Naive thymus-derived CD4-positive, alpha-beta T cell (primary cell): ENCODE data around the gene ZNF236. TPM values are rescaled to one million over a fixed set of nuclear protein-coding genes. Genes with fewer than 3 reads are reported as not detected.
A peak's percentile ranks its signal among the peaks of the same experiment; 100 is the strongest.

Experiments
- ATAC-seq: fragments of 150-1000 bp; cut with Tn5 transposase; 2 replicates; pipeline ENCODE4 v1.10.0; 2021; ENCODE audit warnings: mild to moderate bottlenecking, moderate library complexity
- CTCF ChIA-PET: fragments of 350-600 bp; sonication (Branson Sonifier 250); formaldehyde crosslinking; loops from one replicate; lab custom pipeline; 2021; ENCODE audit warnings: antibody characterized with exemption; lab: Charles Lee
- POLR2A ChIA-PET: fragments of 350-600 bp; sonication (Branson Sonifier 250); formaldehyde crosslinking; loops from one replicate; lab custom pipeline; 2021; ENCODE audit warnings: antibody characterized with exemption, inconsistent platforms; lab: Charles Lee
- DNase-seq, 9 donors: peaks; one replicate each; pipeline versions ENCODE4 v3.0.0 to v3.0.0-alpha.2; 2020 to 2022; ENCODE audit warnings: mixed read lengths in 1 of 9
- H3K27ac ChIP-seq: one replicate; pipeline ENCODE4 v1.7.0; 2013; ENCODE audit warnings: mild to moderate bottlenecking, low read depth, low read length, moderate library complexity
- H3K27me3 ChIP-seq, 2 donors: one replicate each; pipeline ENCODE4 v1.7.0; 2013; ENCODE audit warnings: low read length in 2 of 2, mild to moderate bottlenecking in 2 of 2, moderate library complexity in 2 of 2; ENCODE audit not compliant: control insufficient read depth in 2 of 2, insufficient read depth in 2 of 2
- H3K36me3 ChIP-seq, 3 experiments: 1 replicate in 2 of 3; 2 replicates in 1 of 3; pipeline ENCODE4 v1.7.0; 2013; ENCODE audit warnings: low read length in 3 of 3, mild to moderate bottlenecking in 3 of 3, moderate library complexity in 1 of 3; ENCODE audit not compliant: insufficient read depth in 3 of 3, control insufficient read depth in 2 of 3
- H3K4me1 ChIP-seq, 2 donors: one replicate each; pipeline ENCODE4 v1.7.0; 2013; ENCODE audit warnings: low read length in 2 of 2, mild to moderate bottlenecking in 2 of 2, moderate library complexity in 1 of 2; ENCODE audit not compliant: control insufficient read depth in 2 of 2, insufficient read depth in 2 of 2
- H3K4me3 ChIP-seq: 2 replicates; pipeline ENCODE4 v1.7.0; 2013; ENCODE audit warnings: mild to moderate bottlenecking, low read length
- H3K9me3 ChIP-seq, 3 experiments: 1 replicate in 2 of 3; 2 replicates in 1 of 3; pipeline ENCODE4 v1.7.0; 2013; ENCODE audit warnings: low read length in 3 of 3; ENCODE audit not compliant: control insufficient read depth in 2 of 3
- H3K27ac Mint-ChIP-seq, 9 donors: one replicate each; pipeline ENCODE4 v1.8.0; 2020 to 2022; ENCODE audit warnings: mixed read lengths in 9 of 9, mild to moderate bottlenecking in 8 of 9, moderate library complexity in 5 of 9, inconsistent platforms in 2 of 9
- H3K27me3 Mint-ChIP-seq, 5 donors: one replicate each; pipeline ENCODE4 v1.8.0; 2021 to 2022; ENCODE audit warnings: mixed read lengths in 5 of 5, mild to moderate bottlenecking in 1 of 5
- H3K36me3 Mint-ChIP-seq, 5 donors: one replicate each; pipeline ENCODE4 v1.8.0; 2020 to 2022; ENCODE audit warnings: mixed read lengths in 5 of 5, mild to moderate bottlenecking in 3 of 5, inconsistent platforms in 1 of 5
- H3K4me1 Mint-ChIP-seq, 7 donors: one replicate each; pipeline ENCODE4 v1.8.0; 2020 to 2022; ENCODE audit warnings: mixed read lengths in 7 of 7, mild to moderate bottlenecking in 3 of 7, inconsistent platforms in 1 of 7
- H3K4me3 Mint-ChIP-seq, 10 donors: one replicate each; pipeline ENCODE4 v1.8.0; 2020 to 2022; ENCODE audit warnings: mild to moderate bottlenecking in 10 of 10, mixed read lengths in 10 of 10, moderate library complexity in 6 of 10, inconsistent platforms in 2 of 10
- H3K9me3 Mint-ChIP-seq, 11 donors: one replicate each; pipeline ENCODE4 v1.8.0; 2020 to 2022; ENCODE audit warnings: mixed read lengths in 11 of 11, mild to moderate bottlenecking in 4 of 11, inconsistent platforms in 1 of 11, moderate library complexity in 1 of 11
- intact Hi-C, 2 donors: fragments of 100-400 bp; cut with micrococcal nuclease; formaldehyde crosslinking; loops; one replicate each; pipeline ENCODE4 v1.15.1; 2023
- polyA plus RNA-seq, 2 donors: library from polyadenylated mRNA; unstranded; fragments of 300-500 nt; fragmentation: Illumina TruSeq; gene quantifications; one replicate each; pipeline ENCODE4 v1.2.3, GENCODE V29; 2021
- total RNA-seq, 6 experiments: library from RNA in 5 of 6; stranded (reverse) in 5 of 6; gene quantifications; 1 replicate in 5 of 6; 2 replicates in 1 of 6; pipeline ENCODE4 v1.2.3 and lab custom pipeline; 2021 to 2026

ZNF236 gene
- total and polyA plus RNA-seq, 7 experiments from 2014 or later, result 5.7 to 34.5 (median 28.6) TPM

DNA sequence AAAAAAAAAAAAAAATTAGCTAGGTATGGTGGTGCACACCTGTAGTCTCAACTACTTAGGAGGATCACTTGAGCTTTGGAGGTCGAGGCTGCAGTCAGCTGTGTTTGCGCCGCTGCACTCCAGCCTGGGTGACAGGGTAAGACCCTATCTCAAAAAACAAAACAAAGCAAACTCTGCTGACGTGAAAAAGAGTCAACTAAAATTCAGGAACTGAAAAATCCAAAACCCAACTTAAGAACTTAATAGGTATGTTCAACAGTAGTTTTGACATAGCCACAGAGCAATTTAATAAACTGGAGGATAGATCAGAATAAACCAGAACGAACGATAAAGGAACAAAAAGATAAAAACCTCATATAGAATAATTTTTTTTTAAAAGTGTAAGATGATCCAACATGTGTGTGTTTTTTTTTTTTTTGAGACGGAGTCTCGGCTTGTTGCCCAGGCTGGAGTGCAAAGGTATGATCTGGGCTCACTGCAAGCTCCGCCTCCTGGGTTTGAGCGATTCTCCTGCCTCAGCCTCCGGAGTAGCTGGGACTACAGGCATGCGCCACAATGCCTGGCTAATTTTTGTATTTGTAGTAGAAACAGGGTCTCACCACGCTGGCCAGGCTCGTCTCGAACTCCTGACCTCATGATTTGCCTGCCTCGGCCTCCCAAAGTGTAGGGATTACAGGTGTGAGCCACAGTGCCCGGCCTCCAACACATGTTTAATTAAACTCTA, 4.3 kb upstream of the ZNF236 start:
- H3K4me1 ChIP-seq, result peaks cover 7 to 8% of the 10 kb centered on the region in 2 donors
- H3K9me3 ChIP-seq, result no peaks in the 10 kb centered on the region
- ChIA-PET CTCF (interaction anchor here (1.6 kb wide), 1 partner anchor 15 kb away, joined by 4 read pairs; no protein-coding TSS in a partner anchor), POLR2A (interaction anchor here (0.6 kb wide), 1 partner anchor 97 kb away, joined by 4 read pairs; no protein-coding TSS in a partner anchor)
- H3K36me3 ChIP-seq, result peaks cover 0 to 8% (median 3%) of the 10 kb centered on the region in 3 experiments
- no peaks in the 10 kb centered on the region for H3K27me3 Mint-ChIP-seq
- H3K4me3 ChIP-seq, result no peak overlapping the region
- ATAC-seq (no peak), DNase-seq (no peak)
- H3K4me3 Mint-ChIP-seq, result peak overlapping the region in 3 of 10 donors; percentile 10 to 42 (median 10)
- peaks cover 21 to 47% (median 33%) of the 10 kb centered on the region in 7 donors for H3K4me1 Mint-ChIP-seq
- no peak overlapping the region for H3K27ac ChIP-seq
- no peaks in the 10 kb centered on the region for H3K27me3 ChIP-seq
- peak overlapping the region in 1 of 9 donors; percentile 39 for H3K27ac Mint-ChIP-seq
- no peaks in the 10 kb centered on the region for H3K9me3 Mint-ChIP-seq
- peaks cover 4 to 19% (median 8%) of the 10 kb centered on the region in 5 donors for H3K36me3 Mint-ChIP-seq
- intact Hi-C loops, result no loop called here

GRCh38 chr18:76819411-76820136, 2.8 kb upstream of the ZNF236 start:
- Mint-ChIP-seq H3K27ac (peak overlapping the region in 5 of 9 donors; percentile 11 to 47 (median 34)), H3K4me3 (peak overlapping the region; percentile 58 to 96 (median 92)), H3K9me3 (no peaks in the 10 kb centered on the region), H3K36me3 (peaks cover 3 to 18% (median 8%) of the 10 kb centered on the region in 5 donors), H3K4me1 (peaks cover 30 to 61% (median 46%) of the 10 kb centered on the region in 7 donors), H3K27me3 (no peaks in the 10 kb centered on the region)
- H3K9me3 ChIP-seq, result no peaks in the 10 kb centered on the region
- no peak overlapping the region for H3K4me3 ChIP-seq
- H3K27ac ChIP-seq, result no peak overlapping the region
- H3K27me3 ChIP-seq, result no peaks in the 10 kb centered on the region
- ChIA-PET CTCF (interaction anchor here (0.7 to 1.8 kb wide), 4 partner anchors 16 to 83 kb away, joined by 3 to 13 read pairs (median 4); no protein-coding TSS in a partner anchor), POLR2A (interaction anchor here (0.7 to 1.1 kb wide), 2 partner anchors 10 to 18 kb away, joined by 3 read pairs; no protein-coding TSS in a partner anchor)
- ATAC-seq (no peak), DNase-seq (no peak)
- intact Hi-C loops, result loop anchor here (2.0 to 5.0 kb wide), 5 partner anchors 15 to 1612 kb away; partner anchors contain the start of gene PTGR3 (in 1 of the 2)
- H3K36me3 ChIP-seq, result peaks cover 0 to 8% (median 3%) of the 10 kb centered on the region in 3 experiments
- peaks cover 8 to 10% of the 10 kb centered on the region in 2 donors for H3K4me1 ChIP-seq

DNA sequence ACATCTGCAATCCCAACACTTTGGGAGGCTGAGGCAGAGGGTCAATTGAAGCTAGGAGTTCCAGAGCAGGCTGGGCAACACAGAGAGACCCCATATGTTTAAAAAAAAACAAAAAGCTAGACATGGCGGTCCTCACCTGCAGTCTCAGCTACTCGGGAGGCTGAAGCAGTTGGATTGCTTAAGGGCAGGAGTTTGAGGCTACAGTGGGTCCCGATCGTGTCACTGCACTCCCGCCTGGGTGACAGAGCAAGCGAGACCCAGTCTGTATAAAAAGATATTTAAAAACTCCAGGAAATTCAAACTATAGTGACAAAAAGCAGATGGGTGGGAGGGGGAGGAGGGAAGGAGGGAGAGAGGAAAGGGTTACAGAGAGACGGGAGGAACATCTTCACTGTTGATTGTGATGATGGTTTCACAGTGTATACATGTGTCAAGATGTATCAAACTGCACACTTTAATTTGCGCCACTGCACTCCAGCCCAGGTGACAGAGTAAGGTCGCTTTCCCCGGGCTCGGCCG, 942 bp upstream of the ZNF236 start:
- Mint-ChIP-seq H3K27ac (peak overlapping the region; percentile 89 to 97 (median 96)), H3K4me3 (peak overlapping the region; percentile 84 to 96 (median 93)), H3K4me1 (peaks cover 32 to 65% (median 52%) of the 10 kb centered on the region in 7 donors), H3K27me3 (no peaks in the 10 kb centered on the region), H3K36me3 (peaks cover 0 to 13% (median 0%) of the 10 kb centered on the region in 5 donors), H3K9me3 (no peaks in the 10 kb centered on the region)
- ChIA-PET POLR2A (interaction anchor here (0.7 to 1.6 kb wide), 4 partner anchors 9 to 161 kb away, joined by 3 to 4 read pairs (median 3); no protein-coding TSS in a partner anchor), CTCF (interaction anchor here (1.4 to 1.8 kb wide), 2 partner anchors 17 to 19 kb away, joined by 5 to 13 read pairs; no protein-coding TSS in a partner anchor)
- Histone ChIP-seq H3K36me3 (peaks cover 0 to 3% (median 3%) of the 10 kb centered on the region in 3 experiments), H3K4me3 (peak overlapping the region; percentile 99), H3K27ac (peak overlapping the region; percentile 84), H3K4me1 (peaks cover 8 to 10% of the 10 kb centered on the region in 2 donors), H3K9me3 (no peaks in the 10 kb centered on the region), H3K27me3 (no peaks in the 10 kb centered on the region)
- intact Hi-C loops, result loop anchor here (1.0 to 5.0 kb wide), 6 partner anchors 13 to 1614 kb away; partner anchors contain the start of gene PTGR3 (in 1 of the 2)
- ATAC-seq, result peak; percentile 36
- no peak for DNase-seq

GRCh38 chr18:76821875-76822505, 367 bp upstream of the ZNF236 start:
- peaks cover 8 to 10% of the 10 kb centered on the region in 2 donors for H3K4me1 ChIP-seq
- Mint-ChIP-seq H3K27ac (peak overlapping the region; percentile 89 to 97 (median 96)), H3K27me3 (no peaks in the 10 kb centered on the region), H3K4me3 (peak overlapping the region; percentile 84 to 96 (median 93)), H3K9me3 (no peaks in the 10 kb centered on the region), H3K36me3 (peaks cover 0 to 13% (median 0%) of the 10 kb centered on the region in 5 donors), H3K4me1 (peaks cover 32 to 59% (median 51%) of the 10 kb centered on the region in 7 donors)
- peak overlapping the region; percentile 84 for H3K27ac ChIP-seq
- peak overlapping the region; percentile 99 for H3K4me3 ChIP-seq
- H3K27me3 ChIP-seq, result no peaks in the 10 kb centered on the region
- no peaks in the 10 kb centered on the region for H3K9me3 ChIP-seq
- peak; percentile 59 to 77 (median 71) for DNase-seq
- POLR2A ChIA-PET, result interaction anchor here (0.5 to 1.6 kb wide), 4 partner anchors 20 to 309 kb away, joined by 3 to 5 read pairs (median 4); no protein-coding TSS in a partner anchor
- CTCF ChIA-PET, result no interaction called here
- intact Hi-C loops, result loop anchor here (1.0 to 5.0 kb wide), 12 partner anchors 13 to 1615 kb away; partner anchors contain the start of genes MBP (in 2 of the 2) and PTGR3 (in 1 of the 2)
- ATAC-seq, result peak; percentile 74
- H3K36me3 ChIP-seq, result peaks cover 0 to 3% (median 0%) of the 10 kb centered on the region in 3 experiments

DNA sequence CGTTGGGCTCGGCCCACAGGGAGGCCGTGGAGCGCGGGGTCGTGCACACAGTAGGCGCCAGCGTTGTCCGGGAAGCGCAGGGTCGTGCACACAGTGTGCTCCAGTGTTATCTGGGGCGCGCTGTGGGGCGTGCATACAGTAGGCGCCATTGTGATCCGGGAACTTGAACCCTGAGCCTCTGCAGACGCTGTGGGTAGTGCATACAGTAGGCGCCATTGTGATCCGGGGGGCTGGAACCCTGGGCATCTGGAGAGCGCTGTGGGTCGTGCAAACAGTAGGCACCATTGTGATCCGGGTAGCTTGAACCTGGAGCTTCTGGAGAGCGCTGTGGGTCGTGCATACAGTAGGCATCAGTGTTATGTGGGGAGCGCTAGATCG, 793 bp downstream of the ZNF236 start:
- H3K9me3 Mint-ChIP-seq, result no peaks in the 10 kb centered on the region
- Histone ChIP-seq H3K36me3 (peaks cover 0 to 3% (median 0%) of the 10 kb centered on the region in 3 experiments), H3K4me1 (peaks cover 8 to 10% of the 10 kb centered on the region in 2 donors), H3K27ac (peak overlapping the region; percentile 71), H3K4me3 (peak overlapping the region; percentile 72), H3K27me3 (no peaks in the 10 kb centered on the region), H3K9me3 (no peaks in the 10 kb centered on the region)
- no peak for DNase-seq
- intact Hi-C loops, result loop anchor here (2.0 to 5.0 kb wide), 6 partner anchors 34 to 1616 kb away; partner anchors contain the start of genes MBP (in 2 of the 2) and PTGR3 (in 1 of the 2)
- H3K27me3 Mint-ChIP-seq, result no peaks in the 10 kb centered on the region
- peak overlapping the region; percentile 72 to 90 (median 87) for H3K4me3 Mint-ChIP-seq
- H3K27ac Mint-ChIP-seq, result peak overlapping the region; percentile 60 to 94 (median 83)
- H3K36me3 Mint-ChIP-seq, result peaks cover 0 to 13% (median 0%) of the 10 kb centered on the region in 5 donors
- ChIA-PET CTCF (no interaction called here), POLR2A (interaction anchor here (1.4 kb wide), 1 partner anchor 13 kb away, joined by 4 read pairs; no protein-coding TSS in a partner anchor)
- H3K4me1 Mint-ChIP-seq, result peaks cover 41 to 62% (median 55%) of the 10 kb centered on the region in 7 donors
- ATAC-seq, result no peak
